HG03565 (cell line): ENCODE results near the gene PIP5KL1.

ENCODE experiments used
- ATAC-seq: cut with Tn5 transposase; IDR thresholded peaks from one replicate; pipeline ENCODE4 v1.9.1; 2021; ENCODE audit warnings: mild to moderate bottlenecking, moderate library complexity; ENCODE audit not compliant: unreplicated experiment

The PIP5KL1 gene

GRCh38 chr9:127875306-127875966 lies 55.1 kb downstream of the PIP5KL1 start:
- ATAC-seq = no peak

DNA sequence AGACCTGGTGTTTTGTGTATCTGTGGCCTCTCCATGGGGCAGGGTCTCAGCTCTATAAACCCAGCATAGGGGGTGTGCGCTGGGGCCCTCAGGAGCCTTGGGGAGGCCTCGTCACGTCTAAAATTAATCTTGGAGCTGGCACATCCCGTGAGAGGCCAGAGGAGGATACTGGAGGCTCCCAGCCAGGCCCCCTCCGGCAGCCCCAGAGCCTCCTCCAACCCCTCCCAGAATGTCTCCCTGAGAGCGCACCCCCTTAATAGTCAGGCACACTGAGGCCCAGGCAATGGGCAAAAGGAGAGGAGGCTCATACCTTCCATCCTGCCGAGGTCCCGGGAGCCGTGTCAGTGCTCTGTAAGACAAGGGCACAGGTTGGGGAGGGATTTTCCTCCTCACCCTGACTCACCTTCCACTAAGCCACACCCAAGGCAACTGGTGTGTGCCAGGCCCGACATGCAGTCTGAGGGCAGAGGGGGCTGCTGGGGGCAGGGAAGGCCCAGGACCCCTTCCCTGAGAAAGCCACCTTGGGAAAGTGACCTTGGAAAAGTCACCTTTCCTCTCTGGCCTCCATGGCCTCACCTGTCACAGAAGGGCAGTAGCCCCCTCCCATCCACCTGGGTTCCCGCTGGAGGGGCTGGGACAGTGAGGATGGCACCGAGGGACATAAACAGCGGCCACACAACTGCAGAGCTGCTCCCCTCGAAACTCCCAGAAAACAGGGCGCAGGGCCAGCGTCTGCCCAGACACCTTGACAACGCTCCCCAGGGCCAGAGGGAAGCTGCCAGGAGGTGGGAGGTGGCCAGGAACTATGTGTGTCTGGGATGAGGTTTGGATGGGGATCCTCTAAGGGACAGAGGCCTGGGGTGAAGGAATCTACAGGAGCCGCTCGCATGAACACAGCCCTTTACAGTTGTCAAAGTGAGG lies 56.0 kb downstream of the PIP5KL1 start:
- no peak for ATAC-seq

- no peak for ATAC-seq
Observed at GRCh38 chr9:127873886-127874285, 56.7 kb downstream of the PIP5KL1 start.

DNA sequence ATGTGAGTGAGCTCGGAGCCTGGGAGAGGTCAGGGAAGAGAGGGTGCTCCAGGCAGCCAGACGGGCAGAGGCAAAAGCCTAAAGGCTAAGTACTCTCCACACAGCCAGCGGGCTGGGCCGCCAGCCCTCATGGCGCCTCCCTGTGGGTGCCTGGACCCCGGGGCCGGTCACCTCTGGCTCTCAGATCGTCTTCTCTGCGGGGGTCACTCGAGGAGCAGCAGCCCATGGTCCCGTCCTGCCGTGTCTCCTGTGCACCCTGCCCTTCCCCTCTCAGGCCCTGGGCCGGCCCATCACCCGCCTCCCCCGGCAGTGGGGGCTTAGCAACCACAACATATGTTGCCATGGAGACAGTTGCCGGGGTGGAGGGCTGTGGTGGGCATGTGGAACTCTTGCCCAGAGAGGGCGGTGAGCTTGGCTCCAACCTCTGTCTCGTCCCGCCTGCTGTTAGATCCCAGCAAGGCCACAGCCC lies 57.3 kb downstream of the PIP5KL1 start:
- ATAC-seq = no peak

DNA sequence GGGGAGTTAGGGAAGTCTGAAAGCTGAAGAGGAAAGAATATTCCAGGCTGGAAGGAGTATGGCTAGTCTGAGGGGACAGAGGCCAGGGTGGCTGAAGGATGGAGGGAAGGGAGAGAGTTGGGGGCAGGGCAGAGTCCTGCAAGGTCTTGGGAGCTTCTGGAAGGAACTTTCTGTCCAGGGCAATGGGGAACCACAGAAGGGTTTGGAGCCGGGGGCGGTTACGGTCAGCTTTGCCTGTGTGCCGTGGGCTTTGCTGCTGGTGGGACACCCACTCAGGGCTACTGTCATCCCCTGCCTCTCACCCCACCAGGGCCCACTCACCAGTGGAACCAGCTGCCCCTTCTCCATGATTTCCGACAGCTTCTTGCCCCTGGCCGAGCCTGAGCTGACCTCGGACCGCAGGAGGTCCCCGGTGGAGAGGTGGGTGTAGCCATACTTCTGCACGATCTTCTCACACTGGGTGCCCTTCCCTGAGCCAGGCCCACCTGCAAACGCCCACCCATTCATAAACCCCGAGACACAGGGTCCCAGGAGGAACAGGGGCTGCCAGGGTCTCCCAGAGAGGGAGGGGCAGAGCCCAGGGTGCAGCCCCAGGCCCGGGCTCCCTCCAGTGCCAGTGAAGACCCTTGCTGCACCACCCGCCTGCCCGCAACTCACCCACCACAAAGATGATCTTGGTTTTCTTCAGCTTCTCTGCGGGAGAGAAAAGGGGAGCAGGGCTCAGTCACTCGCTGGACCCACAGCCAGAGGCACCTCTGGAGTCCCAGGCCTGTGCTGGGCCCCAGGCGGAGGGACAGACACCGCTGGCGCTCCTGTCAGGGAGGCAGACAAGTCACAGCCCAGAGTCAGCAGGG lies 58.0 kb downstream of the PIP5KL1 start:
- no peak for ATAC-seq

- no peak for ATAC-seq
Observed at GRCh38 chr9:127871531-127871930, 59.0 kb downstream of the PIP5KL1 start.

- ATAC-seq = no peak
Observed at GRCh38 chr9:127870887-127871286, 59.7 kb downstream of the PIP5KL1 start.
